Fibroblast of skin of abdomen (primary cell): ENCODE results near the gene GARNL3. TPM values are rescaled to one million over a fixed set of nuclear protein-coding genes. Genes with fewer than 3 reads are reported as not detected.
A peak's percentile ranks its signal among the peaks of the same experiment; 100 is the strongest.

Source experiments
- DNase-seq: peaks from one replicate; pipeline ENCODE4 v3.0.0-alpha.2; 2013
- polyA plus RNA-seq, 2 experiments: library from polyadenylated mRNA; unstranded; fragments of 120-200 nt; gene quantifications; one replicate each; pipeline ENCODE4 v1.2.1, GENCODE V29; 2013; ENCODE audit not compliant: insufficient read length in 2 of 2

GARNL3 gene, protein sequence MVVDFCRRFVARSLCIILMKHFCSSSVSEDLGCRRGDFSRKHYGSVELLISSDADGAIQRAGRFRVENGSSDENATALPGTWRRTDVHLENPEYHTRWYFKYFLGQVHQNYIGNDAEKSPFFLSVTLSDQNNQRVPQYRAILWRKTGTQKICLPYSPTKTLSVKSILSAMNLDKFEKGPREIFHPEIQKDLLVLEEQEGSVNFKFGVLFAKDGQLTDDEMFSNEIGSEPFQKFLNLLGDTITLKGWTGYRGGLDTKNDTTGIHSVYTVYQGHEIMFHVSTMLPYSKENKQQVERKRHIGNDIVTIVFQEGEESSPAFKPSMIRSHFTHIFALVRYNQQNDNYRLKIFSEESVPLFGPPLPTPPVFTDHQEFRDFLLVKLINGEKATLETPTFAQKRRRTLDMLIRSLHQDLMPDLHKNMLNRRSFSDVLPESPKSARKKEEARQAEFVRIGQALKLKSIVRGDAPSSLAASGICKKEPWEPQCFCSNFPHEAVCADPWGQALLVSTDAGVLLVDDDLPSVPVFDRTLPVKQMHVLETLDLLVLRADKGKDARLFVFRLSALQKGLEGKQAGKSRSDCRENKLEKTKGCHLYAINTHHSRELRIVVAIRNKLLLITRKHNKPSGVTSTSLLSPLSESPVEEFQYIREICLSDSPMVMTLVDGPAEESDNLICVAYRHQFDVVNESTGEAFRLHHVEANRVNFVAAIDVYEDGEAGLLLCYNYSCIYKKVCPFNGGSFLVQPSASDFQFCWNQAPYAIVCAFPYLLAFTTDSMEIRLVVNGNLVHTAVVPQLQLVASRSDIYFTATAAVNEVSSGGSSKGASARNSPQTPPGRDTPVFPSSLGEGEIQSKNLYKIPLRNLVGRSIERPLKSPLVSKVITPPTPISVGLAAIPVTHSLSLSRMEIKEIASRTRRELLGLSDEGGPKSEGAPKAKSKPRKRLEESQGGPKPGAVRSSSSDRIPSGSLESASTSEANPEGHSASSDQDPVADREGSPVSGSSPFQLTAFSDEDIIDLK
- polyA plus RNA-seq (2013, experiment 1 of 2; ENCODE audit: insufficient read length), result 1.1 TPM
- 1.3 TPM for polyA plus RNA-seq (2013, experiment 2 of 2; ENCODE audit: insufficient read length)

DNA sequence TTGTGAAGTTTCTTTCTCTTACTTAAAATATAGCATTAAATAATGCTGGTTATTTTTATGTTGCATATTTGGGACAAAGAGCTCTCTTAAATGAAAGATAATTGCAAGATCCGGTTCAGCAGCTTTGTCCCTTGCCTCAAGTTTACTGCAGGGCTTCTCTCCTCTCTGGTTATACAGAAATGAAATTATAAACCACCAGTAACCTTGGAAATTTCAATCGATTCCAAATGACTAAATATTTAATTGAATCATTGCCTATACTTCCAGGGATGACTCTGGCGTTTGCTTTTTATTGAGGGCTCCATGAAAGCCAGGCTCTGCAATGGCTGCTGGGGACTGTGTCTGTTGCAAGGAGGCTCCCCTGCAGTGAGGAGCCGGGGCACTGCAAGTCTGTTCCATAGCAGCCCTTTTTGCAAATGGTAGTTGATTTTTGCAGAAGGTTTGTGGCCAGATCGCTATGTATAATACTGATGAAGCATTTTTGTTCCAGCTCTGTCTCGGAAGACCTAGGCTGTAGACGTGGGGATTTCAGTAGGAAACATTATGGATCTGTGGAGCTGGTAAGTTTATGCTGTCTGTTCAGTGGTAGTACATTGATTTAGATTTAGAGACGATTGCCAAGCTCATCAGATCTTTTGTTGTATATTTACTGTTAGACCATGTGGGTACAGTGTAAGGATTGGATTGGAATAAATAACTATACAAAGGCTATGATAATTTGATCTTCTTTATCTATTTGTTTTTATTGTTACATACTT, at the start of gene GARNL3:
TSS of gene GARNL3 (plus strand) at position 313 of the 758 bp plus-strand sequence. CDS start at position 417, 104 bp downstream.
- DNase-seq, result no peak

DNA sequence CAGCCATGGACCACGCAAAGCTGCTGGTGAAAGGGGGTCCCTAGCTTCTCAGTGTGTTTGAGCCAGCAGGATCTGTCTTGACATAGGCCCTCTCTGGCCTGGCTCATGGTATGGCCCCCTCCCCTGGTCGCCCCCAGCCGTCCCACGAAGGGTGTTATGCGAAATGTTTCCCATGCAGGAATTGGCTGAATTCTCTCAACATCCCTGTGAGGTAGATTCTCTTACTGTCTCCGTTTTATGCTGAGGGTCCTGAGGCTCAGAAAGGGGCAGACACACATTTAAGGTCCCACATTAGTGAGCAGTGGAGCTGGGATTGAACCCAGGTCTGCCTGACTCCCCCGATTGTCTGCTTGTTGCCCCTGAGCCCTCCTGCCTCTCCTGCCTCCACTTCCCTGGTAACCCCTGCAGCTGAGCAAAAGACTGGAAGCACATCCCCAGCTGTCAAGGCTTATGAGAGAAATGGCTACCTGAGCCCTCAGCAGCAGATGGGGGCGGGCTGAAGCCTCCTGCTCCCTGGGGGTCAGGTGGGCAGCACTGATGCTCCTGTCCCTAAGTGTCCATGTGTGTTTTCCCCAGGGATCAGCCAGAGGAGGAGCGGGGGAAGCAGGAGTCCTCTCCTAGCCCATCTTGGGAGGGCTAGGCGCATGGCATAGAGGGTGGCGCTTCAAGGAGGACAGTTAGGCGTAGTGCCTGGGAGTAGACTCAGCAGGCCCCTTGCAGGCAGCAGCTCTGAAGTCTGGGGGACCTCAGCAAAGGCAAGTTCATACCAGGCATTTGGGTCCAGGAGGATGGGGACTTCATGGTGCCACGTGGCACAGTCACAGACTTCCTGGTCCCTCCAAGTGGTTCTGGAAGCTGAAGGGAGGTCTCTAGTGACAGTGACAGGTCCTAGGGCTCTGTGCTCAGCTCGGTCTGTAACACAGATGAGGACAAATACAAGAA, 49.0 kb upstream of the GARNL3 start:
- DNase-seq, result no peak

DNA sequence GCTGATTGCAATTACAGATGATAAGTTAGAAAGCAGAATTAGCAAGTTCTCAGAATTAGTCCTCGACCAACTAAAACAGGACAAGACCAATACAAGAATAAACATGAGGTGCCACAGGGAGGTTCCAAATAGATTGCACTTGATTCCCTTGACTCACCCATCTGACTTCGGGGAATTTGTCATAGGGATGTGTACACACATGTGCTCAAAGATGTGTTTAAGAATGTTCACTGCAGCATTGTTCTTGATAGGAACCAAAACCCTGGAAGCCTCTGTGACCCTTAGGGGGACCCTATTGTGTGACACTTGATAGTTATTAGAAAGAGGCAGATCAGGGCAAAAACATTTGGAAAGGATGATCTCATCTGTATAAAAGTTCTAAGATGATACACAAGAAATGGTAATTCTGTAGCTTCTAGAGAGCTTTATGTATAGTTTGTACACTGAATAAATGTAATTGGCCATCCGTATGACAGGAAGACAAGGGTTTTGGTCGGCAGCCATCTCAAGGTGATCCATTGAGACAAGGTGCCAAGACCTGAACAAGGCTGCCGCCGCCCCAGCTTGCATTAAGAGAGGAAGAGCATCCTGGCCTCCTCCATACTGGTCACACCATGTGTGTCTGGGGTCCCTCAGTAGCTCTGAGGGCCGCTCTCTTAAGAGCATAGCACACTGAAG, 48.2 kb upstream of the GARNL3 start:
- DNase-seq, result no peak

DNA sequence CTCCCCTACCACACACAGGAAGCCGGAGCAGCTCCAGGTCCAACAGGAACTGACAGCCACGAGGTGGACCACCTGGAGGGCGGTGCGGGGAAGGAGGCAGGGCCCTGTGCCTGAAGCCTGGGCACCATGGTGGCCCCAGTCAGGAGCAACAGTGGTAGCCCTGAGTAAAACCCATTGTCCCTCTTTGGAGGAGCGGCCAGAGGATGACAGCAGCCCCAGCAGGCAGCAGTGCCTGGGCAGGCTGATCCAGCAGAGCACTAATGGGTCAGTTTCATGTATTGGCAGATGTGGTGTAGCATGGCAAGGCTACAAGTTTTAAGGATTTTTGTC, 47.7 kb upstream of the GARNL3 start:
- DNase-seq, result no peak

DNA sequence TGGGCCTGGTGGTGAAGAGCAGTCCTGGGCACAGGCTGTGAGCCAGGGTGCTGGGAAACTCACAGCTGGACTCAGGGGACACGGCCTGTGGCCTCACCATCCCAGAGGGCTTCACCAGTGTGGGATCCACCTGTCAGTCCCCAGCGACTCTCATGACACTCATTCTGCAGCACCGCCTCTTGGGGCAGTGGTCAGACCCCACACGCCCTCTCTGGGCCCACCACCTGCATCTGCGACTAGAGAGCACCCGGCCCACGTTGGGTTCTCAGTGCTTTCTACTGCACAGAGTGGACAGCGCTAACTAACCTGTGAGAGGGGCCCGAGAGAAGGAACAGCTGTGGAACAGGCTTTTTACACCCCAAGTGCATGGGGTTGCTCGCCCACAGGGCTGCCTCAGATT, 45.8 kb upstream of the GARNL3 start:
- no peak for DNase-seq

DNA sequence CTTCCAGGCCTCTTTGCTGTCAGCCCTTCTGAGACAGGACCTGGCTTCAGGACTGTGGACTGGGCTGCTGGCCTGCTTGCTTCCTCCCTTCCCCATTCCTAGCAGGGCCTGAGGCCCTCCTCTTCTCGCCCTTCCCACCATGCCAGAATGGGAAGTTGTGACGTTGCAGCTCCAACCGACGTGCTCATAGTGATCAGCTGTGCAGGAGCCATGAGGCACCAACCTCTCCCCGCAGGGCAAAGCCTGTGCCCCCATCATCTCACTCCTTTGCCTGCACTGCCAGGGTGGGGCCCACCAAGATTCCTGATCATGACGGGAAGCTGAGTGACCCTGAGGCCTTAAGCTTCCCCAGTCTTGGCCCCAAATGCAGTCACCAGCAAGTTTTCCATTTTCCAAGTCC, 45.1 kb upstream of the GARNL3 start:
- no peak for DNase-seq

DNA sequence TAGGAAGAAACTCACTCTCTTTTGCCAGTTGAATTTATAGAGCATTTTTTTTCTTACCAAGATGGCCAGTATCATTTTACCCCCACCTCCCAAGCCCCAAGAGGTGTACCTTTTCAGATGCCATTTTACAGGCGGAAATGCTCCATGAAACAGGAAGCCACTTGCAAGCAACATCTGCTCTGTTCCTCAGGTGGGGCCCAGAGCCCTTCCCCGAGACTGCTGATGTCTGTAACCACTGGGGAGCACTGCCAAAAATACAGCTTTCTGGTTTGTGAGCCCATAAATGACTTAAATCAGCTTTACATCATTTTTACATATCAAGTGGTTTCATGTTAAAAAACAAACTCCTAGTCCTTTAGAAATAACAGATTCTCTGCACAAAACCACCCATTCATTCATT, 42.9 kb upstream of the GARNL3 start:
- no peak for DNase-seq

DNA sequence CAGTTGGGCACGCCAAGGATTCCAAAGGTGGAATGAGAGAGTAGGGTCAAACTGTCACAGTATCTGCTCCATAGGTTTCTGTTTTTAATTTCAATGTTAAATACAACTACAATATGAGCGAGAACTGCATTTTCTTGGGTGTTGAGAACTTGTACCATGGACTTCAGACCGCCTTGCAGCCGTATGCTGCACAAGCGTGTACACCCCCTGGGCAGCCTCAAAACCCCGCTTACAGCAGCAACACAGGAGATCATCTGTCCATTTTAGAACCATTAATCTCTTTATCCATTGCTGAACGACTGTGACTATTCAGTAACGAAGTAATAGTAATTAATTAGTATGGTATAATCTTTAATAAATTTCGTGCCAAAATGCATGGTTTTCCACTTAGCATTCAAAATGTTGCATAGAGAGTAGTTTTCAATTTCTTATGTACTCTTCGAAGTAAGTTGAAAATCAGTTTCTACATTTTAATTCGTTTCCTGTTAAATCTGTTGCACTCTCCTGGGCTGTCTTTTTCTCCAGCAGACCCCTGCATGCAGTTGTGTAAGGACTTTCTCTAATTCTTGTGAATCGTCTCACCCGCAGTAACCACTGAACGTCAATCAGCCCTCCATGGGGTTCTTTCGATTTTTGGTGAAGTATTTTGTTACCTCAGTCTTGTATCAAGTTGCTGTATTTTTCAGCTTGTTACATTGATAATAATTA, 42.0 kb upstream of the GARNL3 start:
- DNase-seq, result no peak

DNA sequence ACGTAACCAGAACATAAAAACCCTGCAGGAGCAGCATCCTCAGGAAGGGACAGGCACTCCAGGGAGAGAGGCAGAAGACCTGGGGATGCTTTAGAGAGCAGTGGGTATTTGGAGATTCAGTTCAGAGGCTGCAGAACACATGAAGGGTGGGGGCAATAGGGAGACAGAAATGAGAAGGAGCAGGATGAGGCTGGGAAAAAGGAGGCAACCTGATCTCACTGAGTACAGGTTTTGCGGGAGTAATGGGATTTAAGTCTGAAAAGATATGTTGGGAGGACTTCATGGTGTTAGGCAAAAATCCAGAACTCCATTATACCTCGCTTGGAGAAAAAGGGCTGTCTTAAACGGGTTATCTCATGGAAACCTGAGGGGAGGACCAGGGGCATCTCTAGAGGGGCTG, 41.3 kb upstream of the GARNL3 start:
- no peak for DNase-seq

DNA sequence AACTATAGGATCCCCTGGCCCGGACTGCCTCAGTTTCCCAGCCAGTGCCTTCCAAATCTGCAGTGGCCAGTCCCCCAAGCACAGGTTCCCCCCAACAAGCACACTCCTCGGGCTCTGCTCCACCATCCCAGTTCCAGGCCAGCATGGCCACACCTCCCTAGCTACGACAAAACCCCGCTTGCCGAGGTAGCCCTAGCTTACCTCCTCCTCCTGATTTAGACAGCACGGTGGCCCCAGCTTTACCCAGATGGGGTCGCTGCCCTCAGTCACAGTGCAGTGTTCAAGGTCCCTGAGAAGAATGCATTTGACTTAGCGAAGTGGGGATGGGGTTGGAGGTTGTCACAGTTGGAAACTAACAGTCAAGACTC, 40.8 kb upstream of the GARNL3 start:
- no peak for DNase-seq

DNA sequence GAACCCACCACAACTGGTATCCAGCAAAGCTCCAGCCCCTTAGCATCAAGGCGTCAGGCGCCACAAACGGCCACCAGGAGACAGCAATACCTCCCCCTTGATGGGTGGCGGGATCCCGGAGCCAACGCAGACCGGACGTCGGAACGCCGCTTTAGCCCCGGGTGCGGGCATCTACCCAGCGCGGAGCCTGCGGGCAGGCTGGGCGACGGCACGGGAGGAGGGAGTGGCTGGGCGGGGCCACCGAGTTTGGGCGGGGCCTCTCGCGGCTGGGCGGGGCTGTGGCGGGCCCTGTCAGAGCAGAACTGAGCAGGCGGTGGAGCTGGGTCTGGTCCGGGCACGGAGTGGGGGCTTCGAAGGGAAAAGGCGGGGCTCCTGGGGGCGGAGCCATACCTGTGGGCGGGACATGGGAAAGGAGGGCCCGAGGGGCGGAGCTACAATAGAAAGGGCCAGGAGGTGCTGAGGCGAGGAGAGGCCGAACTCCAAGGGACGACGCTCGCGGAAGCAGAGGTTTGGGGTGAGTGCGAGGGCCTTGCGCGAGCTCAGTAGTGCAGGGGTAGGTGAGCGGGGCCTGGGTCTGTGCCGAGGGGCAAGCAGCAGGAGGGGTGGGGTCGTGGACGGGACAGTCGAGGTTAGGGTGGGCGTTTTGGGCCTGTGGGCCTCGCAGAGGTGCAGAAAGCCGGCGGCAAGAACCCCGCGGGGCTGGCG, 40.2 kb upstream of the GARNL3 start:
- DNase-seq, result peak; percentile 69

DNA sequence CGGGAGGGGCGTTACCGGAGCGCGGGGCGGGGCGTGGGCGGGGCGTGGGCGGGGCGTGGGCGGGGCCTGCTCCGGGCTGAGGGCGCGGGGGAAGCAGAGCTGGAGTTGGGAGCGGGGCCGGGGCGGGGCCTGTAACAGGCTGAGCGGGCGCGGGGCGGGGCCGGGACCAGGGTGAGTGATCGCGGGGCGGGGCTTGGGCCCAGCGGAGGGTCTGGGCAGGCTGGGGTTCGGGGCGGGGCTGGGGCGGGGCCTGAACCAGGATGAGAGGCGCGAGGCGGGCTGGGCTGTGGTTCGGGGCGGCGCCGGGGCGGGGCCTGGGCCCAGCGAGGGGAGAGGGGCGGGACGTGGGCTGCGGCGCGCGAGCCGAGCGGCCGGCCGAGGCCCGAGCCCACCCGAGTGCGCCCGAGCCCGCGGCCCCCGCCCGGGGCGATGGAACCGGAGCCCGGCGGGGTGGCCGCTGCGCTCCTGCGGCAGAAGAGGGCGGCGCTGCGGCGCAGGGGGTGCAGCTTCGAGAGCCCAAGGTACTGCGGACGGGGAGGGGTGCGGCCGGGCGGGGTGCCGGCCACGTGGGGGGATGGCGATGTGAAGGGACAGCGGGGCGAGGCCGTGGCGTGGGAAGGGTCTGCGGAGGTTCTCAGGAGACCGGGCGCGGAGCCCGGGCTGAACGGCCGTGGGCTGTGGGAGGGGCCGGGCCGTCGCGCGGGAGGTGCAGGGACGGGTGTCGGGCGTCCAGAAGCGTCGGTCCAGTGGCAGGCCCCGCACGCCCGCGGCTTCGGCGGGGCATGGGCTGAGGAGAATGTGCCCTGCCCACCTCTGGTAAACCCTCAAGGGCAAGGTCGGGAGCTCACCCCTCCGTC, 39.5 kb upstream of the GARNL3 start:
- peak; percentile 90 for DNase-seq

DNA sequence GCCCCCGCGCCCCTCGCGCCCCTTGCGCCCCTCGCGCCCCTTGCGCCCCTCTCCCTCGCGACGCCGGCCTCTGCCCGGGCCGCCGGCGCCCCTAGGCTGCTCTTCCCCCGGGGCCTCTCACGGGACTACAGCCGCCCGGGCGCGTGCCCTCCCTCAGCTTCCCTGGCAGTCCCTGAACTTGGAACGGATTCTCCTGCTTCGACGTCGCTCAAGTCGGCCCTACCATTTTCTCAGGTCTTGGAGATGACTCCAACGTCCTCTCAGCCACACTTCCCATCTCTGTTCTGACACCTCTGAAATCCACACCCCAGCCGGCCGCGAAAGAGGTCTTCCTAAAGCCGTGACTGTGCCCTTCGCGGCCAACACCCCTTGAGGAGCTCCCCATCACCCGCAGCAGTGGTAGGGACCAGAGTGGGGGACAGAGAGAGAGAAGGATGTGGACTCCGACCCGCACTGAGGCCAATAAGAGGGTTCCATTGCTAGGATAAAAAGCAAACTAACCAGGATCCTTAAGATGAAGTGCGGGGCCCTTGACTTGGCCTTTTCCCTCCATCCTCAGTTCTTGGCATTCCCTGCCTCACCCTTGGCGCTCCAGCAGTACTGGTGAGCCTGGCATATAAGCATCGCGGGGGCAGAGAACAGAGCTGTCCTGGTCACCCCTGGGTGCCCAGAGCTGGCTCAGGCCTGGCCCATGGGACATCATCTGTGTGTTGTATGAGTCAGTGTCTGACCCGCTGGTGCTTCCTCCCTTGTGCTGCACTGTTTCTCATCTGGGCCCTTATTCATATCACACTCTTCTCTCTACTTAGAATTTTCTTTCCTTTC, 38.6 kb upstream of the GARNL3 start:
- no peak for DNase-seq

DNA sequence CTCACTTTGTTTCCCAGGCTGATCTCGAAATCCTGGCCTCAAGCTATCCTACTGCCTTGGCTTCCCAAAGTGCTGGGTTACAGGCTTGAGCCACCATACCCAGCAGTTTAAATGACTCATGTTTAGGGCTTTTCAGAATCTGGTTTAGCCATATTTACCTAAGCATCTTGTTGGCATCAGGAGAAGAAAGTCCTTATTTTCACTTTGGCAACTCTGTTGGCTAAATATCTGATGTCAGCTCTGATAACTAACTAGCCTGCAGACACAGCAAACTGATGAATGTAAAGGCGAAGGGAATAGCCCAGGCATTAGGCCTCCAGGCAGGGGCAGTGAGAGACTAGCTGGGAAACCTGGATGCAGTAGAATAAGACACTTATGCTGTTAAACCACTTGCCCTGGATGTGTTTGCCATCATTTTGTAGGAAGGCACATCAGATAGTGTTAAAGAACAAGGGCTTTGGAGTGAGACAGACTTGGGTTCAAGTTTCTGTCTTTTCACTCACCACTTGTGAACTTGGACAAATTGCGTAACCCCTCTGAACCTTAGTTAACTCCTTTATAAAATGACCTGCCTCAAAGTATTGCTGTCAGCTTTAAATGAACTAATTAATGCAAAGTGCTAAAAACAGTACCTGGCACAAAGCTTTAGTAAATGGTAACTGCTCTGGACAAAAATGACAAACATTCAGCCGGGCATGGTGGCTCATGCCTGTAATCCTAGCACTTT, 34.7 kb upstream of the GARNL3 start:
- no peak for DNase-seq

DNA sequence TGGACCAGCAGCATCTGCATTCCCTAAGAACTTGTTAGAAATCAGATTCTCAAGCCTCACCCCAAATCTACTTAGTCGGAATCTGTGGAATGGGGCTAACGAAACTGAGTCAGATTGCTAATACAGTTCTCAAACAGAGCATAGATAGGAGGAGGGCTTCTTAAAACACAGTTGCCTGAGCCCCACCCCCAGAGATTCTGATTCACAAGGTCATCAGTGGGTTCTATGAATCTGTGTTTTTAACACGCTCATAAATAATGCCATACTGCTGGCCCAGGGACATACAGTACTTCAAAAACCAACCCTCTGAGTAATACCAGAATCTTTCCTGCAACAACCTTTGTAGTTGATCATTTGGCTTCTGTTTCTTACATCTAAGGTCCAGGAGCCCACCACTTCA, 32.9 kb upstream of the GARNL3 start:
- DNase-seq, result no peak

DNA sequence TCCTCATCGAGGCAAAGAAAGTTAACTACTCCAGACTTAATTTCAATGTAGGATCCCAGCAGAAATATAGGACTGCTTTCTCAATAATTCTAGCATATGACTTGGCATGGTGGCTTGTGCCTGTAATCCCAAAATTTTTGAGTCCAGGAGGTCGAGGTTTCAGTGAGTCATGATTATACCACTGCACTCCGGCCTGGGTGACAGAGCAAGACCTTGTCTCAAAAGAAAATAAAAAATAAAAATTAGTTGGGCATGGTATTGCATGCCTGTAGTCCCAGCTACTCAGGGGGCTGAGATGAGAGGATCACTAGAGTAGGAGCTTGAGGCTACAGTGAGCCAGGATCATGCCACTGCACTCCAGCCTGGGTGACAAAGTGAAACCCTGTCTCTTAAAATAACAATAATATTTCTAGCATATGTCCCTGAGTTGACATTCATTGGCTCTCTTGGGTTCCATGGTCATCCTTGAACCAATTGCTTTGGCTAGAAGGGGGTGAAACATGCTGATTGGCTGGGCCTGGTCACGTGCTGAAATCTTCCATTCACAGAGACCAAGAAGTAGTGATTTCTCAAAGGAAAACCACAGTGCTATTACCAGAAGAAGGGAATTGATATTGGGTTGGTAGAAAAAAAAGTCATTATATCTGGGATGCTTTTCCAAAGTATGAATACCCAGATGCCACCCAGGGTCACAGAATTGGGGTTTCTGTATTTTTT, 31.6 kb upstream of the GARNL3 start:
- DNase-seq, result no peak
